Stimulated activated CD8-positive, alpha-beta memory T cell treated with anti-CD3 and anti-CD28 coated beads, Interleukin-15, amount 100 ng/mL, for 48 hours (primary cell): ENCODE measurements around the gene NOL12.
"Not testable (repeated sequence)": the region's sequence is repeated elsewhere in the genome, so short reads cannot be mapped to it uniquely, and the experiment has no call there.

Experiments
- DNase-seq, 2 donors: peaks; one replicate each; pipeline ENCODE4 v3.0.0-alpha.2; 2020; ENCODE audit warnings: low read depth in 2 of 2

Gene NOL12

GRCh38 chr22:37679670-37680069 is 6.5 kb upstream of the NOL12 start:
- DNase-seq, result no peak

- DNase-seq, result no peak
Measured at GRCh38 chr22:37680191-37680851, 5.8 kb upstream of the NOL12 start.

- DNase-seq, result no peak
Measured at GRCh38 chr22:37681001-37681424, 5.1 kb upstream of the NOL12 start.

GRCh38 chr22:37681556-37682049 is 4.5 kb upstream of the NOL12 start:
- peak; percentile 57 to 61 for DNase-seq

GRCh38 chr22:37684803-37685615 is 1.1 kb upstream of the NOL12 start:
- no peak for DNase-seq

GRCh38 chr22:37690407-37690806 is 4.3 kb downstream of the NOL12 start:
- no peak for DNase-seq

GRCh38 chr22:37690901-37691504 is 4.9 kb downstream of the NOL12 start:
- no peak for DNase-seq

- no peak for DNase-seq
Measured at GRCh38 chr22:37692627-37693285, 6.6 kb downstream of the NOL12 start.

- DNase-seq, result not testable (repeated sequence)
Measured at GRCh38 chr22:37694131-37694530, 8.0 kb downstream of the NOL12 start.

- DNase-seq, result not testable (repeated sequence)
Measured at GRCh38 chr22:37696260-37696656, 10.1 kb downstream of the NOL12 start.

GRCh38 chr22:37696657-37697537 is 10.8 kb downstream of the NOL12 start, which contains the start of gene TRIOBP:
TSS of gene TRIOBP (plus strand) at chr22:37697048. CDS start at chr22:37701366, 4,318 bp downstream.
- peak; percentile 82 to 91 for DNase-seq

- no peak for DNase-seq
Measured at GRCh38 chr22:37697538-37697835, 11.3 kb downstream of the NOL12 start.

GRCh38 chr22:37701141-37701786 is 15.1 kb downstream of the NOL12 start:
- DNase-seq, result no peak

GRCh38 chr22:37703906-37704305 is 17.8 kb downstream of the NOL12 start:
- no peak for DNase-seq

GRCh38 chr22:37704645-37705044 is 18.5 kb downstream of the NOL12 start:
- DNase-seq, result no peak

GRCh38 chr22:37705205-37705604 is 19.1 kb downstream of the NOL12 start:
- DNase-seq, result no peak

- no peak for DNase-seq
Measured at GRCh38 chr22:37708580-37709444, 22.7 kb downstream of the NOL12 start.

GRCh38 chr22:37709445-37709765 is 23.3 kb downstream of the NOL12 start:
- no peak for DNase-seq

GRCh38 chr22:37710675-37711074 is 24.5 kb downstream of the NOL12 start:
- no peak for DNase-seq

GRCh38 chr22:37711490-37711889 is 25.3 kb downstream of the NOL12 start:
- DNase-seq, result no peak
